Heart left ventricle (tissue), 16 donors: ENCODE results near the gene SEZ6L. TPM values are rescaled to one million over a fixed set of nuclear protein-coding genes. Genes with fewer than 3 reads are reported as not detected.

ENCODE experiments used
- ATAC-seq, 4 donors: fragments of 200-7000 bp; cut with Tn5 transposase; one replicate each; pipeline ENCODE4 v1.9.1; 2020 to 2022; ENCODE audit warnings: moderate library complexity in 4 of 4, mild to moderate bottlenecking in 3 of 4, moderate number of reproducible peaks in 1 of 4
- DNase-seq, 5 donors: peaks; one replicate each; pipeline ENCODE4 v3.0.0-alpha.2; 2020
- H3K27ac ChIP-seq, 12 donors: fragments of 200-600 bp; sonication (generic) in 4 of 12; one replicate each; pipeline versions ENCODE4 v1.5.0 to v1.8.0; 2016 to 2022; ENCODE audit warnings: mild to moderate bottlenecking in 2 of 12
- H3K27me3 ChIP-seq, 9 donors: fragments of 200-600 bp; sonication (generic) in 2 of 9; one replicate each; pipeline versions ENCODE4 v1.5.1 to v1.8.0; 2016 to 2022; ENCODE audit warnings: mild to moderate bottlenecking in 3 of 9
- H3K36me3 ChIP-seq, 9 donors: fragments of 200-600 bp; sonication (generic) in 2 of 9; one replicate each; pipeline versions ENCODE4 v1.5.0 to v1.8.0; 2018 to 2022; ENCODE audit warnings: mild to moderate bottlenecking in 2 of 9
- H3K4me1 ChIP-seq, 12 donors: fragments of 200-600 bp; sonication (generic) in 4 of 12; one replicate each; pipeline versions ENCODE4 v1.5.0 to v1.8.0; 2016 to 2022; ENCODE audit warnings: mild to moderate bottlenecking in 3 of 12
- H3K4me3 ChIP-seq, 12 donors: fragments of 200-600 bp; sonication (generic) in 4 of 12; one replicate each; pipeline versions ENCODE4 v1.5.0 to v1.8.0; 2017 to 2022; ENCODE audit warnings: mild to moderate bottlenecking in 9 of 12, moderate library complexity in 4 of 12
- H3K9me3 ChIP-seq, 12 donors: fragments of 200-600 bp; sonication (generic) in 4 of 12; one replicate each; pipeline versions ENCODE4 v1.5.0 to v1.8.0; 2016 to 2022; ENCODE audit warnings: mild to moderate bottlenecking in 1 of 12
- POLR2A ChIP-seq, 2 donors: fragments of 450-650 bp; IDR thresholded peaks; one replicate each; pipeline ENCODE4 v1.6.1; 2017; ENCODE audit warnings: antibody characterized with exemption in 2 of 2, mild to moderate bottlenecking in 2 of 2, moderate library complexity in 2 of 2
- WGBS, 4 donors: extraction: QIAGEN DNeasy Blood & Tissue Kit in 2 of 4; methylation state at CpG; one replicate each; pipeline versions ENCODE4 v1.1.5 to v1.1.7; 2013 to 2018; 5-methylcytosine and 5-hydroxymethylcytosine counted together
- intact Hi-C, 10 donors: fragments of 100-400 bp; cut with DNase I; formaldehyde crosslinking; loops; one replicate each; pipeline versions ENCODE4 v1.11.1 to v1.14.2; 2022
- polyA plus RNA-seq, 2 donors: library from polyadenylated mRNA; stranded (reverse); fragments of 200-250 nt; gene quantifications; one replicate each; pipeline ENCODE4 v1.2.3, GENCODE V29; 2013
- total RNA-seq, 9 donors: library from RNA; depleted of rRNA in 2 of 9; stranded (reverse); fragments of >200 nt in 2 of 9; fragmentation: NEBNext Ultra II Directional in 3 of 9; extraction: Animal tissue kit (Norgen Biotek cat#: 25700) in 3 of 9; gene quantifications; one replicate each; pipeline versions ENCODE4 v1.1.0 to v1.2.4, GENCODE V29; 2016 to 2023
- TF ChIP-seq, protein P1 (sequence below), 12 donors: fragments of 200-600 bp; sonication (generic) in 4 of 12; IDR thresholded peaks; one replicate each; pipeline versions ENCODE4 v1.5.0 to v1.8.0; 2018 to 2022; ENCODE audit warnings: antibody characterized with exemption in 12 of 12, mild to moderate bottlenecking in 5 of 12
- donor health status: ischemic (EF 13 %, LVEDD 7.1; RV severe dilation, severe dysfunction).
- donor health status: healthy with polysubstance abuse.
- donor health status: DM: no; HTN: yes; CAD: no.
- donor health status: DM: no; HTN: no; CAD: no.
- donor health status: ischemic (EF 25% LVEDD 6.9; RV normal size, moderate dysfunction).
- donor health status: ischemic (EF 25% LVEDD 5.7; RV mildly dilated, moderate dysfunction).
- donor health status: healthy.
- donor health status: DM: yes; HTN: yes; CAD: no.
- donor health status: ischemic (EF 35%, LVEDD 5.7; RV mildly dilated, moderate dysfunction).
- donor health status: nonischemic (EF 11% LVEDD 7.7; RV severe dilation, severe dysfunction).
- donor health status: DM: yes; HTN: yes; CAD: no.
- donor health status: PGD.
- donor health status: ischemic (EF 29% LVEDD 5.4; RV normal size, mild dysfunction).
- donor health status: nonischemic (EF 23%, LVEDD 6.1; RV moderate dilation, normal function).

Gene SEZ6L
- total and polyA plus RNA-seq, 11 donors, result 0.04 to 1.6 (median 0.17) TPM; not detected in 2

DNA sequence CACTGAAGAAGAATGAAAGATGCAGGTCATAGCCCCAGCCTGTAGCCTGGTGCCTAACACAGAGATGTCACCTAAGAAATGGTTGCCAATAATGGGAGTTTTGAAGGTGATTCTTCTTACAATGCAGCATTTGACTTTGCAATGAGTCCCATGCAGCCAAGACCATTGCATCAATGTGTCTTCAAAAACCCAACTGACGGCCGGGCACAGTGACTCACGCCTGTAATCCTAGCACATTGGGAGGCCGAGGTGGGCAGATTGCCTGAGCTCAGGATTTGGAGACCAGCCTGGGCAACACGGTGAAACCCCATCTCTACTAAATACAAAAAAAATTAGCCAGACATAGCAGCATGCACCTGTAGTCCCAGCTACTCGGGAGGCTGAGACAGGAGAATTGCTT is 170.5 kb downstream of the SEZ6L start:
- intact Hi-C loops, result loop anchor here in 4 of 10 donors (10.0 kb wide), 3 partner anchors 165 to 565 kb away; no protein-coding TSS in a partner anchor
- no peak for TF ChIP-seq POLR2A (IDR thresholded peaks at IDR 0.05)
- TF ChIP-seq, protein P1, sequence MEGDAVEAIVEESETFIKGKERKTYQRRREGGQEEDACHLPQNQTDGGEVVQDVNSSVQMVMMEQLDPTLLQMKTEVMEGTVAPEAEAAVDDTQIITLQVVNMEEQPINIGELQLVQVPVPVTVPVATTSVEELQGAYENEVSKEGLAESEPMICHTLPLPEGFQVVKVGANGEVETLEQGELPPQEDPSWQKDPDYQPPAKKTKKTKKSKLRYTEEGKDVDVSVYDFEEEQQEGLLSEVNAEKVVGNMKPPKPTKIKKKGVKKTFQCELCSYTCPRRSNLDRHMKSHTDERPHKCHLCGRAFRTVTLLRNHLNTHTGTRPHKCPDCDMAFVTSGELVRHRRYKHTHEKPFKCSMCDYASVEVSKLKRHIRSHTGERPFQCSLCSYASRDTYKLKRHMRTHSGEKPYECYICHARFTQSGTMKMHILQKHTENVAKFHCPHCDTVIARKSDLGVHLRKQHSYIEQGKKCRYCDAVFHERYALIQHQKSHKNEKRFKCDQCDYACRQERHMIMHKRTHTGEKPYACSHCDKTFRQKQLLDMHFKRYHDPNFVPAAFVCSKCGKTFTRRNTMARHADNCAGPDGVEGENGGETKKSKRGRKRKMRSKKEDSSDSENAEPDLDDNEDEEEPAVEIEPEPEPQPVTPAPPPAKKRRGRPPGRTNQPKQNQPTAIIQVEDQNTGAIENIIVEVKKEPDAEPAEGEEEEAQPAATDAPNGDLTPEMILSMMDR (IDR thresholded peaks at IDR 0.05), result no peak
- peaks cover 0 to 18% (median 3%) of the 10 kb centered on the region in 9 donors for H3K27me3 ChIP-seq
- ATAC-seq (no peak), DNase-seq (no peak)
- WGBS, 4 donors, result 64 to 80% (median 76%) methylated on average over 6 of the region's 6 CpGs
- H3K4me3 ChIP-seq, result no peak overlapping the region
- no peaks in the 10 kb centered on the region for H3K9me3 ChIP-seq
- H3K4me1 ChIP-seq, result no peaks in the 10 kb centered on the region
- H3K27ac ChIP-seq, result no peak overlapping the region
- H3K36me3 ChIP-seq, result no peaks in the 10 kb centered on the region

DNA sequence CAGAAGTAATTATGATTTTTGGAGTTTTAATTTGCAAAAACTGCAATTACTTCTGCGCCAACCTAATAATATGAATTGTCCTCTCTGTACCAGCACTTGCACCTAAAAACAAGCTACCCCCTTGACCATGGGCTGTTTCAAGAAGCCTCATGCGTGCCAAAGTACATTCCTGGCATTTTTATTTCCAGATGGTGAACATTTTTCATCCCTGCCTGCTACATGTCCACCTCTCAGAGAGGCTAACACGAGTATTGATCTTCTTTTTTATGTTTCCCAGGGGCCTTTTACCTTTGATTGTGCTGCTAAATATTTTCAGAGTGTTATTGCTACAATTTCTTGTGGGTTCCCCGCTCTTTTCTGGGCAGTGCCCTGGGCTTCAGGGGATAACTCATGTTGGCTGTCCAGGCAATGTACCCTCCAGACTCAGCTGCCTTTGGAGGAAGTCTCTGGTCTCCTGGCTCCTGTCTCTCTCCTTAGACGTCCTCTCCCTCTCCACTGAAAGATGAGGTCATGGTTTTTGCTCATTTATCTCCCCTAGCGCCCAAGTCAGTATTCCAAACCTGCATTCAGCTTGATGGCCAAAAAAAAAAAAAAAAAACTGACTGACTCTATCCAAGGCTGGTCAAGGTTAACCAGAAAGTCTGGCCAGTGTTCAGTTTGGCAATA is 173.6 kb downstream of the SEZ6L start:
- intact Hi-C loops, result no loop called here
- TF ChIP-seq, protein P1 (IDR thresholded peaks at IDR 0.05), result no peak
- TF ChIP-seq POLR2A (IDR thresholded peaks at IDR 0.05), result no peak

DNA sequence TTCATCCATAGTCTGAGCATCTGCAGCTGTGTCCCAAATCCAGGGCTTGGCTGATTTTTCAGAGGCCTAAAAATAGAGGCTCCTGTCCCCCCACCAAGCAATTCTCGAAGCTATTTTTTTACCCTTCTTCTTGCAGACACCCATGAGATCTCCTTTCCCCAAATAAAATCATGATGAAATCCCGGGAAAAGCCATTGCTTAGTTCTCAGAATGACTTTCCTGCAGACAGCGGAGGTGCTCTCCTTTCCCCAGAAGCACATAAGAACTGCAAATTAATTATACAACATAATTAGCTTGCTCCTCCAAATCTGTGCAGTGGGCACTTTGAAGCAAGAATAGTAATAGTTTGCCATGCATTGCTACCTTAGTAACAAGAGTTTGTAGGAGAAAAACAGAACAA is 176.2 kb downstream of the SEZ6L start:
- Histone ChIP-seq H3K27ac (no peak overlapping the region), H3K4me1 (no peaks in the 10 kb centered on the region), H3K9me3 (peaks cover 0 to 12% (median 0%) of the 10 kb centered on the region in 12 donors), H3K4me3 (no peak overlapping the region), H3K27me3 (peaks cover 0 to 11% (median 2%) of the 10 kb centered on the region in 9 donors), H3K36me3 (no peaks in the 10 kb centered on the region)
- intact Hi-C loops, result no loop called here
- no peak for TF ChIP-seq POLR2A (IDR thresholded peaks at IDR 0.05)
- TF ChIP-seq, protein P1 (IDR thresholded peaks at IDR 0.05), result no peak
- ATAC-seq (no peak), DNase-seq (no peak)
- WGBS, 4 donors, result 65 to 77% (median 72%) methylated on average over 3 of the region's 3 CpGs

More for the DNA sequence above, 173.6 kb downstream of the SEZ6L start:
- peaks cover 0 to 9% (median 0%) of the 10 kb centered on the region in 12 donors for H3K9me3 ChIP-seq
- 48 to 51% (median 50%) methylated on average over 6 of the region's 6 CpGs for WGBS, 4 donors
- H3K4me3 ChIP-seq, result no peak overlapping the region
- no peaks in the 10 kb centered on the region for H3K4me1 ChIP-seq
- peaks cover 0 to 14% (median 3%) of the 10 kb centered on the region in 9 donors for H3K27me3 ChIP-seq
- no peaks in the 10 kb centered on the region for H3K36me3 ChIP-seq
- no peak for DNase-seq
- H3K27ac ChIP-seq, result no peak overlapping the region
- ATAC-seq, result no peak

DNA sequence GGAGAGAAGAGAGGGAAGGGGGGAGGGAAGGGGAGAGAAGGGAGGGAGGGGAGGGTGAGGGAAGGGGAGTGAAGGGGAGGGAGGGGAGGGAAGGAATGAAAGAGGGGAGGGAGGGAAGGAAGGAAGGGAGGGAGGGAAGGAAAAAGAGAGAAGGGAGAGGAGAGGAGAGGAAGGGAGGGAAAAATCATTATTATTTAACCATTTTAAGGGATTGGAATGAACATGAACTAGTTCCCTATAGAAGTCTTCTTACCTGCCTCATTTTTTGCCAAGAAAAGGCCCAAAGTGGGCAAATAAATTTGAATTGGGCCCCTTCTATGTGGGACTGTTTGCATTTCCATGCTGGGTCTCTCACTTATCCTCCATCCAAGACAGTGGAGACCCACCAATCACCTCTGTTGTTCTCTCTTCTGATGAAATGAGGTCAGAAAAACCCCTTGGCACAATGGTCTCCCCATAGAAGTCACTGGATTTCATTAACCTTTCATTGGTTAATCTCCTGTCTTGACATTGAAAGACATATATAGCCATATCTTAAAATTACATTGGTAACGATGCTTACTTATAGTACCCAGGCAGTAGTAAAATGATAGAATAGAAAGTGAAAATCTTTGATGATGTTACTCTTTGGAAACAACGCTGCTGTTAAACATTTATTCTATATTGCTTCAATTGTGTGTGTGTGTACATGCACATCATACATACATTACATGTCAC is 179.7 kb downstream of the SEZ6L start:
- ATAC-seq, result no peak
- intact Hi-C loops, result no loop called here
- DNase-seq, result no peak
- 85 to 96% (median 90%) methylated on average over 2 of the region's 2 CpGs for WGBS, 4 donors
- peaks cover 0 to 12% (median 0%) of the 10 kb centered on the region in 12 donors for H3K9me3 ChIP-seq
- peaks cover 0 to 4% (median 0%) of the 10 kb centered on the region in 9 donors for H3K27me3 ChIP-seq
- H3K36me3 ChIP-seq, result no peaks in the 10 kb centered on the region
- TF ChIP-seq POLR2A (IDR thresholded peaks at IDR 0.05), result no peak
- TF ChIP-seq, protein P1 (IDR thresholded peaks at IDR 0.05), result no peak
- H3K4me1 ChIP-seq, result no peaks in the 10 kb centered on the region
- H3K27ac ChIP-seq, result no peak overlapping the region
- no peak overlapping the region for H3K4me3 ChIP-seq
